Stromal cell of bone marrow (primary cell): ENCODE data around the gene VPS8.
"Not testable (repeated sequence)": the region's sequence is repeated elsewhere in the genome, so short reads cannot be mapped to it uniquely, and the experiment has no call there.

Experiments used
- DNase-seq: peaks from one replicate; pipeline ENCODE4 v3.0.0-alpha.2; 2012; ENCODE audit warnings: low read depth

Gene VPS8

GRCh38 chr3:184918750-184919149 is 106.8 kb downstream of the VPS8 start:
- DNase-seq = no peak

GRCh38 chr3:184919651-184920050 is 107.7 kb downstream of the VPS8 start:
- DNase-seq = no peak

GRCh38 chr3:184924547-184924946 is 112.6 kb downstream of the VPS8 start:
- no peak for DNase-seq

GRCh38 chr3:184927796-184928315 is 115.9 kb downstream of the VPS8 start:
- no peak for DNase-seq

GRCh38 chr3:184932777-184933176 is 120.8 kb downstream of the VPS8 start:
- DNase-seq = no peak

- no peak for DNase-seq
Measured at GRCh38 chr3:184937611-184938010, 125.6 kb downstream of the VPS8 start.

GRCh38 chr3:184941408-184941807 is 129.4 kb downstream of the VPS8 start:
- DNase-seq = no peak

- no peak for DNase-seq
Measured at GRCh38 chr3:184942735-184943134, 130.8 kb downstream of the VPS8 start.

- no peak for DNase-seq
Measured at GRCh38 chr3:184944241-184944640, 132.3 kb downstream of the VPS8 start.

- no peak for DNase-seq
Measured at GRCh38 chr3:184945886-184946625, 134.1 kb downstream of the VPS8 start.

- no peak for DNase-seq
Measured at GRCh38 chr3:184946917-184947316, 135.0 kb downstream of the VPS8 start.

- DNase-seq = no peak
Measured at GRCh38 chr3:184949251-184949965, 137.4 kb downstream of the VPS8 start.

- not testable (repeated sequence) for DNase-seq
Measured at GRCh38 chr3:184950816-184951215, 138.8 kb downstream of the VPS8 start.

- DNase-seq = no peak
Measured at GRCh38 chr3:184952671-184953070, 140.7 kb downstream of the VPS8 start.

GRCh38 chr3:184953401-184953800 is 141.4 kb downstream of the VPS8 start:
- DNase-seq = no peak

GRCh38 chr3:184954251-184954650 is 142.3 kb downstream of the VPS8 start:
- no peak for DNase-seq

GRCh38 chr3:184954851-184955250 is 142.9 kb downstream of the VPS8 start:
- not testable (repeated sequence) for DNase-seq

- no peak for DNase-seq
Measured at GRCh38 chr3:184965639-184966430, 153.9 kb downstream of the VPS8 start.

GRCh38 chr3:184968115-184968514 is 156.1 kb downstream of the VPS8 start:
- no peak for DNase-seq

GRCh38 chr3:184970186-184970585 is 158.2 kb downstream of the VPS8 start:
- DNase-seq = no peak

GRCh38 chr3:184977796-184978195 is 165.8 kb downstream of the VPS8 start:
- peak; percentile 2 for DNase-seq

GRCh38 chr3:184981071-184981470 is 169.1 kb downstream of the VPS8 start:
- DNase-seq = no peak

GRCh38 chr3:184982076-184982475 is 170.1 kb downstream of the VPS8 start:
- DNase-seq = no peak
